K562 (cell line): ENCODE data around the gene UBASH3A. TPM values are rescaled to one million over a fixed set of nuclear protein-coding genes. Genes with fewer than 3 reads are reported as not detected.

Source experiments
- ATF6 ChIP-seq: sonication (generic); formaldehyde crosslinking; IDR thresholded peaks from 2 replicates; pipeline ENCODE4 v1.4.0; 2020; ENCODE audit warnings: mild to moderate bottlenecking, missing genetic modification reagents
- C11orf30 ChIP-seq: fragments of 450-650 bp; IDR thresholded peaks from 2 replicates; pipeline ENCODE4 v1.6.1; 2016; ENCODE audit warnings: low read depth, mild to moderate bottlenecking
- DLX4 ChIP-seq: fragments of 250-450 bp; sonication (Bioruptor Pico); IDR thresholded peaks from 2 replicates; pipeline ENCODE4 v1.6.1; 2021; ENCODE audit warnings: mild to moderate bottlenecking
- SAFB2 ChIP-seq: fragments of 200-400 bp; formaldehyde crosslinking; IDR thresholded peaks from 2 replicates; pipeline ENCODE4 v1.6.1; 2018; ENCODE audit warnings: borderline replicate concordance, low read length, low read depth, moderate library complexity; ENCODE audit not compliant: severe bottlenecking
- SRSF7 ChIP-seq: fragments of 200-400 bp; formaldehyde crosslinking; optimal IDR thresholded peaks from 2 replicates; pipeline ENCODE3; 2017; ENCODE audit warnings: mild to moderate bottlenecking, low read depth, low read length
- YY1 ChIP-seq, 3 experiments: IDR thresholded peaks; 2 replicates each; pipeline ENCODE4 v1.6.1; 2011; ENCODE audit warnings: low read length in 2 of 3, mild to moderate bottlenecking in 2 of 3, moderate library complexity in 2 of 3, borderline replicate concordance in 1 of 3, control low read depth in 1 of 3, low read depth in 1 of 3; ENCODE audit not compliant: insufficient read depth in 3 of 3, insufficient replicate concordance in 2 of 3, control insufficient read depth in 1 of 3, insufficient read length in 1 of 3; ENCODE audit errors: extremely low read depth in 1 of 3
- ZFP30 ChIP-seq: fragments of 250-450 bp; sonication (Bioruptor Pico); IDR thresholded peaks from 2 replicates; pipeline ENCODE4 v1.8.0; 2022; ENCODE audit warnings: moderate library complexity, mild to moderate bottlenecking, inconsistent platforms, borderline replicate concordance
- polyA plus RNA-seq, 8 experiments: library from polyadenylated mRNA; depleted of rRNA in 4 of 8; stranded (reverse) in 5 of 8; unstranded in 3 of 8; fragments of >200 nt; fragmentation: Nextera tagmentation in 2 of 8; fragmentation: Illumina TruSeq in 1 of 8; extraction: Ambion mirVana in 2 of 8; extraction: Trizol in 1 of 8; gene quantifications; 2 replicates each; pipeline versions ENCODE4 v1.2.1 to v1.2.3, GENCODE V29; 2011 to 2014; ENCODE audit warnings: inconsistent platforms in 1 of 8, missing spikeins in 1 of 8
- total RNA-seq, 7 experiments: library from RNA; depleted of rRNA in 6 of 7; stranded (reverse); fragments of >200 nt in 6 of 7; fragmentation: Illumina TruSeq in 2 of 7; extraction: Trizol in 2 of 7; gene quantifications; 2 replicates each; pipeline versions ENCODE4 v1.2.1 to v1.2.3, GENCODE V29; 2011 to 2021; ENCODE audit warnings: low replicate concordance in 1 of 7
- TF ChIP-seq, protein P1 (sequence below): fragments of 450-650 bp; formaldehyde crosslinking; IDR thresholded peaks from 2 replicates; pipeline ENCODE4 v1.4.0; 2022; ENCODE audit warnings: mild to moderate bottlenecking, moderate library complexity
- TF ChIP-seq, protein P2 (sequence below): fragments of 250-450 bp; sonication (Bioruptor Pico); IDR thresholded peaks from 2 replicates; pipeline ENCODE4 v1.5.0; 2020; ENCODE audit warnings: mild to moderate bottlenecking, borderline replicate concordance
- TF ChIP-seq, protein P3 (sequence below): sonication (generic); formaldehyde crosslinking; IDR thresholded peaks from 2 replicates; pipeline ENCODE4 v1.8.0; 2023; ENCODE audit warnings: mild to moderate bottlenecking, missing genetic modification reagents

UBASH3A gene
- total and polyA plus RNA-seq, 9 of the 15 experiments (the other 6 are each of a cell fraction or from before 2014, with no cell fraction given) = 0.23 to 1.8 (median 1.1) TPM

DNA sequence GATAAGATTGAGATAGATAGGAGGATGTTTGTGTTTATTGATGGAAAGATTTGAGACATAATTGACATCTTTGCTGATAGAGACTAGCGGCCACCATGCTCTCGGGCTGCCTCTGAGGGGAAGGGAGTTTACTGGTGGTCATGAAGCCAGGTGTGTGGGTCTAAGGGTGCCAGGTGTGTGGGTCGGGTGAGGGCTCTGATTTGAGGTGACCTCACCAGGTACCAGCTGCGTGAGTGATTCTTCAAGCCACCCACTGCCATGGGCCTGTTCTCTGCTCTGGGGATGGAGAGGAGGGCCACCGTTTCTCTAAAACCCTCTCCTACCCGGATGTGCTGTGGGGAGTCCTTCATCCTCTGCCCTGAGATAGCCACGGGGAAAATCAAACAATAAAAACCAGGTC is 3.2 kb downstream of the UBASH3A start (continued):
- TF ChIP-seq, protein P1, sequence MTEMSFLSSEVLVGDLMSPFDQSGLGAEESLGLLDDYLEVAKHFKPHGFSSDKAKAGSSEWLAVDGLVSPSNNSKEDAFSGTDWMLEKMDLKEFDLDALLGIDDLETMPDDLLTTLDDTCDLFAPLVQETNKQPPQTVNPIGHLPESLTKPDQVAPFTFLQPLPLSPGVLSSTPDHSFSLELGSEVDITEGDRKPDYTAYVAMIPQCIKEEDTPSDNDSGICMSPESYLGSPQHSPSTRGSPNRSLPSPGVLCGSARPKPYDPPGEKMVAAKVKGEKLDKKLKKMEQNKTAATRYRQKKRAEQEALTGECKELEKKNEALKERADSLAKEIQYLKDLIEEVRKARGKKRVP (CRISPR knock-in tag) = no peak
- TF ChIP-seq SAFB2 = no peak
- no peak for TF ChIP-seq ZFP30 (CRISPR knock-in tag)
- no peak for TF ChIP-seq SRSF7
- no peak for TF ChIP-seq YY1 (IDR thresholded peaks at IDR 0.05; ENCODE audit: borderline replicate concordance in 1 of 3, control insufficient read depth in 1 of 3, extremely low read depth in 1 of 3, insufficient read depth in 3 of 3, insufficient read length in 1 of 3, insufficient replicate concordance in 2 of 3, low read depth in 1 of 3, low read length in 2 of 3)
- TF ChIP-seq DLX4 (CRISPR knock-in tag) = no peak
- TF ChIP-seq ATF6 (CRISPR knock-in tag) = no peak
- TF ChIP-seq, protein P2, sequence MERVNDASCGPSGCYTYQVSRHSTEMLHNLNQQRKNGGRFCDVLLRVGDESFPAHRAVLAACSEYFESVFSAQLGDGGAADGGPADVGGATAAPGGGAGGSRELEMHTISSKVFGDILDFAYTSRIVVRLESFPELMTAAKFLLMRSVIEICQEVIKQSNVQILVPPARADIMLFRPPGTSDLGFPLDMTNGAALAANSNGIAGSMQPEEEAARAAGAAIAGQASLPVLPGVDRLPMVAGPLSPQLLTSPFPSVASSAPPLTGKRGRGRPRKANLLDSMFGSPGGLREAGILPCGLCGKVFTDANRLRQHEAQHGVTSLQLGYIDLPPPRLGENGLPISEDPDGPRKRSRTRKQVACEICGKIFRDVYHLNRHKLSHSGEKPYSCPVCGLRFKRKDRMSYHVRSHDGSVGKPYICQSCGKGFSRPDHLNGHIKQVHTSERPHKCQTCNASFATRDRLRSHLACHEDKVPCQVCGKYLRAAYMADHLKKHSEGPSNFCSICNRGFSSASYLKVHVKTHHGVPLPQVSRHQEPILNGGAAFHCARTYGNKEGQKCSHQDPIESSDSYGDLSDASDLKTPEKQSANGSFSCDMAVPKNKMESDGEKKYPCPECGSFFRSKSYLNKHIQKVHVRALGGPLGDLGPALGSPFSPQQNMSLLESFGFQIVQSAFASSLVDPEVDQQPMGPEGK (CRISPR knock-in tag) = no peak
- TF ChIP-seq C11orf30 = no peak
- TF ChIP-seq, protein P3, sequence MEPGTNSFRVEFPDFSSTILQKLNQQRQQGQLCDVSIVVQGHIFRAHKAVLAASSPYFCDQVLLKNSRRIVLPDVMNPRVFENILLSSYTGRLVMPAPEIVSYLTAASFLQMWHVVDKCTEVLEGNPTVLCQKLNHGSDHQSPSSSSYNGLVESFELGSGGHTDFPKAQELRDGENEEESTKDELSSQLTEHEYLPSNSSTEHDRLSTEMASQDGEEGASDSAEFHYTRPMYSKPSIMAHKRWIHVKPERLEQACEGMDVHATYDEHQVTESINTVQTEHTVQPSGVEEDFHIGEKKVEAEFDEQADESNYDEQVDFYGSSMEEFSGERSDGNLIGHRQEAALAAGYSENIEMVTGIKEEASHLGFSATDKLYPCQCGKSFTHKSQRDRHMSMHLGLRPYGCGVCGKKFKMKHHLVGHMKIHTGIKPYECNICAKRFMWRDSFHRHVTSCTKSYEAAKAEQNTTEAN (CRISPR knock-in tag) = no peak
